Neural crest cell (in vitro differentiated cells): ENCODE data around the gene ST14. TPM values are rescaled to one million over a fixed set of nuclear protein-coding genes. Genes with fewer than 3 reads are reported as not detected.
A peak's percentile ranks its signal among the peaks of the same experiment; 100 is the strongest.

Experiments used
- DNase-seq: peaks from one replicate; pipeline ENCODE4 v3.0.0; 2021; ENCODE audit warnings: low read depth, mixed read lengths, low spot score
- H3K27ac Mint-ChIP-seq: one replicate; pipeline ENCODE4 v1.8.0; 2021; ENCODE audit warnings: mild to moderate bottlenecking, mixed read lengths; ENCODE audit not compliant: unreplicated experiment
- H3K27me3 Mint-ChIP-seq: 2 replicates; pipeline ENCODE4 v1.8.0; 2021; ENCODE audit warnings: low read depth, mild to moderate bottlenecking, mixed read lengths
- H3K36me3 Mint-ChIP-seq: 2 replicates; pipeline ENCODE4 v1.8.0; 2021; ENCODE audit warnings: low read depth, mild to moderate bottlenecking, mixed read lengths
- H3K4me1 Mint-ChIP-seq: 2 replicates; pipeline ENCODE4 v1.8.0; 2021; ENCODE audit warnings: mixed read lengths
- H3K4me3 Mint-ChIP-seq: one replicate; pipeline ENCODE4 v1.8.0; 2021; ENCODE audit warnings: mild to moderate bottlenecking, mixed read lengths
- H3K9me3 Mint-ChIP-seq: 2 replicates; pipeline ENCODE4 v1.8.0; 2021; ENCODE audit warnings: mixed read lengths
- CTCF ChIP-seq: fragments of 200-600 bp; sonication (generic); conservative IDR thresholded peaks from 2 replicates; pipeline ENCODE4 v1.5.0; 2021; ENCODE audit warnings: antibody characterized with exemption, mild to moderate bottlenecking
- total RNA-seq: library from RNA; stranded (reverse); gene quantifications from 2 replicates; pipeline ENCODE4 v1.2.1, GENCODE V29; 2021

The ST14 gene
- total RNA-seq, 1 donor from 2014 or later: 0.12 TPM

DNA sequence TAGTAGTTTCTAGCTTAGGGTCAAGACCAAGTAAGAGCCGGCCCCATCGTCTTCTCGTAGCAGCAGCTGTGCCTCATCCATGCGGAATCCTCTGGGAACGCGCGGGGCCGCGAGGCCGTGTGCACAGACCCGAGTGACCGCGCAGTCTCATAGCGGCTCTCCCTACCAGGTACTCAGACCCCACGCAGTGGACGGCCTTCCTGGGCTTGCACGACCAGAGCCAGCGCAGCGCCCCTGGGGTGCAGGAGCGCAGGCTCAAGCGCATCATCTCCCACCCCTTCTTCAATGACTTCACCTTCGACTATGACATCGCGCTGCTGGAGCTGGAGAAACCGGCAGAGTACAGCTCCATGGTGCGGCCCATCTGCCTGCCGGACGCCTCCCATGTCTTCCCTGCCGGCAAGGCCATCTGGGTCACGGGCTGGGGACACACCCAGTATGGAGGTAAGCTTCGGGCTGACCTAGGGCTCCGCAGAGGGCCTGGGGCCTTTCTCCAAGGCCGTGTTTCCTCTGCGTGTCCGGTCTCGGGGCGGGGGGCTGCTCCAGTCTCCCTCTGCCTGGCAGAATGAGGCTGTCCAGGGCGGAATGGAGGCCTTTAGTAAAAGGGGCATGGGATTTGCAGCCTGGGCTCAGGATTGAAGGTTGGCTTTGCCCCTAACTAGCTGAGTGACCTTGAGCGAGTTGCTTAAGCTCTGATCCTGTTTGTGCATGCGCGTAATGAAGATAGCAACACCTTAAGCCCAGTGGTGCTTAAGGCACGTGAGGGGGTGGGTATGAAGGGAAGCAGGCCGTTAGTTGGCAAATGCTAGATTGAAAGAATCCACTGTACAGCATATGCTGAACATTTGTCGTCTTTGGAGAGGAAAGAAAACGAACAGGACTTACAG, 48.9 kb downstream of the ST14 start:
- Mint-ChIP-seq H3K4me1 (no peaks in the 10 kb centered on the region), H3K27me3 (peaks cover 6% of the 10 kb centered on the region), H3K4me3 (no peak overlapping the region), H3K9me3 (no peaks in the 10 kb centered on the region), H3K27ac (no peak overlapping the region), H3K36me3 (no peaks in the 10 kb centered on the region)
- TF ChIP-seq CTCF: no peak
- no peak for DNase-seq

GRCh38 chr11:130209128-130209932, 49.7 kb downstream of the ST14 start:
- Mint-ChIP-seq H3K4me3 (no peak overlapping the region), H3K36me3 (no peaks in the 10 kb centered on the region), H3K4me1 (no peaks in the 10 kb centered on the region), H3K27ac (no peak overlapping the region), H3K9me3 (no peaks in the 10 kb centered on the region), H3K27me3 (peaks cover 6% of the 10 kb centered on the region)
- DNase-seq: no peak
- TF ChIP-seq CTCF: no peak

DNA sequence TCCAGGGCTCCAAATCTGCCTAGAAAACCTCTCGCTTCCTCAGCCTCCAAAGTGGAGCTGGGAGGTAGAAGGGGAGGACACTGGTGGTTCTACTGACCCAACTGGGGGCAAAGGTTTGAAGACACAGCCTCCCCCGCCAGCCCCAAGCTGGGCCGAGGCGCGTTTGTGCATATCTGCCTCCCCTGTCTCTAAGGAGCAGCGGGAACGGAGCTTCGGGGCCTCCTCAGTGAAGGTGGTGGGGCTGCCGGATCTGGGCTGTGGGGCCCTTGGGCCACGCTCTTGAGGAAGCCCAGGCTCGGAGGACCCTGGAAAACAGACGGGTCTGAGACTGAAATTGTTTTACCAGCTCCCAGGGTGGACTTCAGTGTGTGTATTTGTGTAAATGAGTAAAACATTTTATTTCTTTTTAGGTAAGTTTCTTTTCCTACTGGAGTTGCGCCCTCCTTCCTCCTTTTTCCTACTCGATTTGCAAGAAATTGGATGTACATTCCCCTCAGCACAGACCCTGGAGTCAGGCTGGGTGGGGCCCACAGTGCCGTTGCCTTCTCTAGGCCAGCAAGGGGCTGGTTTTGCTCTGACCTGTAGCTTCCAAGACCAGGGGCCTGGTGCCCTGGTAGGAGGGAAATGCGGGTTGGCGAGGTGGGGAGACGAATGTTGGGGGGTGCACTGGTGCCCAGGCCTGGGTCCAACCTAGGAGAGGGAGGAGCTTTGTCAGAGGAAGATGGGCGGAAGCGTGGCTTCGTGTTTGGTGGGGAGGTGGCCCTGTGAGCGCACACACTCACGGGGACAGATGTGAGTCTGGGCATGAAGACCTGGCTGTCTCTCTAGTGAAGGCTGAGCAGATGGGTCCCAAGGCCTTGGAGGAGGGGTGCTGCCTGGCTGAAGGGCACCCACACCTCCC, 50.6 kb downstream of the ST14 start:
- TF ChIP-seq CTCF: no peak
- no peak for DNase-seq
- Mint-ChIP-seq H3K4me3 (no peak overlapping the region), H3K27ac (peak overlapping the region; percentile 45), H3K36me3 (no peaks in the 10 kb centered on the region), H3K27me3 (peaks cover 6% of the 10 kb centered on the region), H3K9me3 (no peaks in the 10 kb centered on the region), H3K4me1 (no peaks in the 10 kb centered on the region)

- Mint-ChIP-seq H3K9me3 (no peaks in the 10 kb centered on the region), H3K4me1 (no peaks in the 10 kb centered on the region), H3K27me3 (peaks cover 6% of the 10 kb centered on the region), H3K27ac (no peak overlapping the region), H3K36me3 (no peaks in the 10 kb centered on the region), H3K4me3 (no peak overlapping the region)
- DNase-seq: no peak
- no peak for TF ChIP-seq CTCF
These were observed 51.6 kb downstream of the ST14 start for GRCh38 chr11:130211144-130211543.

DNA sequence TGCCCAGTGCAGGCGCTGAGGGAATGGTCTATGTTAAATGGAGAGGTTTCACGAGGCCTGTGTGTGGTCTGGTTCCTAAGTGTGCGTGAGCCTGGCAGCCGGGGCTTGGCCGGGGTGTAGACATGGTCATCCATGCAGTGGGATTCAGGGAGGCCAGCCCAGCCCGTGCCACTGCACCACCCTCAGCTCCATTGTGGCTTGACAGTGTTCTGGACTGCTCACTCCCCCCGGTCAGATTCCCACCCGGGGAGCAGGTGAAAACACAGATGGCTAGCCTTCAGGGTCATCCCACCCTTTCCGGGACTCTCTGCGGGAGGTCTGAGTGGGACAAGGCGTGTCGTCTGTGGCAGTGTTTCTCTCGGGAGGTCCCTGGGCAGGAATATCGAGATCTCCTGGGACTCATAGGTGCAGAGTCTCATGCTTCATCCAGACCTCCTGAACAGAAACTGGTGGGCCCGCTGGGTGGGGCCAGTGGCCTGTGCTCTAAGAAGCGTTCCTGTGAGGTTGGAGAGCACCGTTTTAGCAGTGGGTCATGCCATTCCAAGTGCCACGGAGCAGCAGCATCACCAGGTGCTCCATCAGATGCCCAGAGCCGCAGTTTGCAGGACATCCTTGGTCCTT, 52.3 kb downstream of the ST14 start:
- TF ChIP-seq CTCF: no peak
- Mint-ChIP-seq H3K27me3 (peaks cover 6% of the 10 kb centered on the region), H3K4me1 (peaks cover 4% of the 10 kb centered on the region), H3K27ac (no peak overlapping the region), H3K4me3 (no peak overlapping the region), H3K36me3 (no peaks in the 10 kb centered on the region), H3K9me3 (no peaks in the 10 kb centered on the region)
- DNase-seq: no peak
